Ishikawa (cell line): ENCODE data around the gene MDM4.
A peak's percentile ranks its signal among the peaks of the same experiment; 100 is the strongest.

ENCODE experiments used
- CEBPB ChIP-seq: IDR thresholded peaks from 2 replicates; pipeline ENCODE4 v1.6.1; 2012
- CREB1 ChIP-seq: IDR thresholded peaks from 2 replicates; pipeline ENCODE4 v1.6.1; 2012; ENCODE audit warnings: low read depth
- EGR1 ChIP-seq: IDR thresholded peaks from 2 replicates; pipeline ENCODE4 v1.6.1; 2012
- EP300 ChIP-seq: IDR thresholded peaks from 2 replicates; pipeline ENCODE4 v1.6.1; 2012; ENCODE audit warnings: borderline replicate concordance
- FOXM1 ChIP-seq: IDR thresholded peaks from 2 replicates; pipeline ENCODE4 v1.6.1; 2012; ENCODE audit warnings: low read depth, borderline replicate concordance
- MAX ChIP-seq: IDR thresholded peaks from 2 replicates; pipeline ENCODE4 v1.6.1; 2012
- NFIC ChIP-seq: IDR thresholded peaks from 2 replicates; pipeline ENCODE4 v1.6.1; 2012
- RAD21 ChIP-seq: IDR thresholded peaks from 2 replicates; pipeline ENCODE4 v1.6.1; 2012; ENCODE audit warnings: low read depth
- REST ChIP-seq: IDR thresholded peaks from 2 replicates; pipeline ENCODE4 v1.6.1; 2012; ENCODE audit warnings: low read depth, mild to moderate bottlenecking
- TAF1 ChIP-seq: IDR thresholded peaks from 2 replicates; pipeline ENCODE4 v1.6.1; 2012; ENCODE audit warnings: low read depth, mild to moderate bottlenecking
- TCF12 ChIP-seq: IDR thresholded peaks from 2 replicates; pipeline ENCODE4 v1.6.1; 2012; ENCODE audit warnings: low read depth
- TEAD4 ChIP-seq: IDR thresholded peaks from 2 replicates; pipeline ENCODE4 v1.6.1; 2012
- USF1 ChIP-seq: IDR thresholded peaks from 2 replicates; pipeline ENCODE4 v1.6.1; 2012
- YY1 ChIP-seq: IDR thresholded peaks from 2 replicates; pipeline ENCODE4 v1.6.1; 2012; ENCODE audit warnings: low read depth
- ZBTB7A ChIP-seq: IDR thresholded peaks from 2 replicates; pipeline ENCODE4 v1.6.1; 2012; ENCODE audit warnings: low read depth

The MDM4 gene

GRCh38 chr1:204556458-204557052 is 40.3 kb downstream of the MDM4 start:
- TF ChIP-seq MAX (no peak), CREB1 (no peak), FOXM1 (no peak), EGR1 (no peak), TEAD4 (no peak), REST (no peak), USF1 (no peak), TAF1 (no peak), YY1 (no peak), CEBPB (no peak), NFIC (no peak), EP300 (no peak), ZBTB7A (no peak), RAD21 (no peak), TCF12 (no peak)

GRCh38 chr1:204558467-204558866 is 42.3 kb downstream of the MDM4 start:
- TF ChIP-seq CEBPB (no peak), NFIC (peak; percentile 89)

GRCh38 chr1:204560002-204560401 is 43.8 kb downstream of the MDM4 start:
- TF ChIP-seq FOXM1, result peak; percentile 47; the same call in 1 of the 2 replicates

GRCh38 chr1:204560590-204561150 is 44.5 kb downstream of the MDM4 start:
- TF ChIP-seq NFIC (no peak), CEBPB (no peak), ZBTB7A (no peak), RAD21 (no peak)

- TF ChIP-seq MAX (no peak), TEAD4 (no peak), FOXM1 (no peak), YY1 (no peak), EP300 (no peak), ZBTB7A (no peak), NFIC (no peak), CREB1 (no peak), RAD21 (no peak), USF1 (no peak), TAF1 (no peak), TCF12 (no peak), REST (no peak), EGR1 (no peak), CEBPB (no peak)
These were observed 46.1 kb downstream of the MDM4 start for GRCh38 chr1:204562075-204562990.

GRCh38 chr1:204563307-204563706 is 47.1 kb downstream of the MDM4 start:
- TF ChIP-seq USF1 (no peak), TCF12 (no peak), TEAD4 (no peak), NFIC (no peak), MAX (no peak), ZBTB7A (no peak), EGR1 (no peak), FOXM1 (no peak), CEBPB (no peak), CREB1 (no peak), EP300 (no peak), TAF1 (no peak), REST (no peak), YY1 (no peak), RAD21 (no peak)
